GM12878 (cell line): ENCODE measurements around the gene GATA2.

Source experiments
- REST ChIP-seq: IDR thresholded peaks from 2 replicates; pipeline ENCODE4 v1.6.1; 2012; ENCODE audit warnings: mild to moderate bottlenecking, low read depth, low read length
- SREBF2 ChIP-seq: IDR thresholded peaks from 2 replicates; pipeline ENCODE4 v1.6.1; 2012; ENCODE audit warnings: mild to moderate bottlenecking, low read length
- TF ChIP-seq, protein P1 (sequence below): IDR thresholded peaks from 2 replicates; pipeline ENCODE4 v1.6.1; 2012; ENCODE audit warnings: improper control_type of control experiment, low read depth, low read length; ENCODE audit not compliant: insufficient replicate concordance
- TF ChIP-seq, protein P2 (sequence below), 3 experiments: IDR thresholded peaks in 2 of 3; conservative IDR thresholded peaks in 1 of 3; 2 replicates each; pipeline ENCODE4 v1.5.1; 2011; ENCODE audit warnings: low read depth in 3 of 3, low read length in 3 of 3, mild to moderate bottlenecking in 3 of 3, control low read depth in 2 of 3, moderate library complexity in 2 of 3, inconsistent platforms in 1 of 3, mixed read lengths in 1 of 3; ENCODE audit not compliant: control insufficient read depth in 2 of 3, insufficient read depth in 1 of 3; ENCODE audit errors: extremely low read depth in 1 of 3

DNA sequence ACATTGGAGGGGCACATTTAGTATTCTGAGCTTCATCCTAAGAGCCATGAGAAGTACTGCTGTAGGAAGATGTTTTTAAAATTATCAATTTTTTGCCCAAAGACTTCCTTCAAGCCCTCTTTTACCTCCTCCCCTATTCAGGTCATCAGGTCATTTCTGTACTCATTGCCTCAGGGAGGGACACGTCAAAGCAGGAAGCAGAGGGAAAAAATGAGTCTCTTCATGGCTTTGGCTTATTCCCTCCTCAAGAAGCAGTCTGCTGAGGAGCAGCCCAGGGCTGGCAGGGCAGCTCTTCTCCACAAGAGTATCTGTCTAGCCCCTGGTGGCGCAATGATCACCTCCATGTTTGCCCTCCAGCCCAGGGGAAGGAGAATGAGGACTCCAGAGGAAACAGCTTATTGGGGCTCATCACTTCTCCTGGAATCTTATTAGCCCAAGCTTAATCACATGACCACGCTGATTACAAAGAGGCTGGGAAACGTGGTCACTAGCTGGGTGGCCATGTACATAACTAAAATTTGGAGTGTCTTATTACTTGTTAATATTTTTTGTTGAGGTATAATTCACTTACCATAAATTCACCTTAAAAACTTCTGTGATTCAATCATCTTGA is 44.2 kb upstream of the GATA2 start:
- TF ChIP-seq, protein P1, sequence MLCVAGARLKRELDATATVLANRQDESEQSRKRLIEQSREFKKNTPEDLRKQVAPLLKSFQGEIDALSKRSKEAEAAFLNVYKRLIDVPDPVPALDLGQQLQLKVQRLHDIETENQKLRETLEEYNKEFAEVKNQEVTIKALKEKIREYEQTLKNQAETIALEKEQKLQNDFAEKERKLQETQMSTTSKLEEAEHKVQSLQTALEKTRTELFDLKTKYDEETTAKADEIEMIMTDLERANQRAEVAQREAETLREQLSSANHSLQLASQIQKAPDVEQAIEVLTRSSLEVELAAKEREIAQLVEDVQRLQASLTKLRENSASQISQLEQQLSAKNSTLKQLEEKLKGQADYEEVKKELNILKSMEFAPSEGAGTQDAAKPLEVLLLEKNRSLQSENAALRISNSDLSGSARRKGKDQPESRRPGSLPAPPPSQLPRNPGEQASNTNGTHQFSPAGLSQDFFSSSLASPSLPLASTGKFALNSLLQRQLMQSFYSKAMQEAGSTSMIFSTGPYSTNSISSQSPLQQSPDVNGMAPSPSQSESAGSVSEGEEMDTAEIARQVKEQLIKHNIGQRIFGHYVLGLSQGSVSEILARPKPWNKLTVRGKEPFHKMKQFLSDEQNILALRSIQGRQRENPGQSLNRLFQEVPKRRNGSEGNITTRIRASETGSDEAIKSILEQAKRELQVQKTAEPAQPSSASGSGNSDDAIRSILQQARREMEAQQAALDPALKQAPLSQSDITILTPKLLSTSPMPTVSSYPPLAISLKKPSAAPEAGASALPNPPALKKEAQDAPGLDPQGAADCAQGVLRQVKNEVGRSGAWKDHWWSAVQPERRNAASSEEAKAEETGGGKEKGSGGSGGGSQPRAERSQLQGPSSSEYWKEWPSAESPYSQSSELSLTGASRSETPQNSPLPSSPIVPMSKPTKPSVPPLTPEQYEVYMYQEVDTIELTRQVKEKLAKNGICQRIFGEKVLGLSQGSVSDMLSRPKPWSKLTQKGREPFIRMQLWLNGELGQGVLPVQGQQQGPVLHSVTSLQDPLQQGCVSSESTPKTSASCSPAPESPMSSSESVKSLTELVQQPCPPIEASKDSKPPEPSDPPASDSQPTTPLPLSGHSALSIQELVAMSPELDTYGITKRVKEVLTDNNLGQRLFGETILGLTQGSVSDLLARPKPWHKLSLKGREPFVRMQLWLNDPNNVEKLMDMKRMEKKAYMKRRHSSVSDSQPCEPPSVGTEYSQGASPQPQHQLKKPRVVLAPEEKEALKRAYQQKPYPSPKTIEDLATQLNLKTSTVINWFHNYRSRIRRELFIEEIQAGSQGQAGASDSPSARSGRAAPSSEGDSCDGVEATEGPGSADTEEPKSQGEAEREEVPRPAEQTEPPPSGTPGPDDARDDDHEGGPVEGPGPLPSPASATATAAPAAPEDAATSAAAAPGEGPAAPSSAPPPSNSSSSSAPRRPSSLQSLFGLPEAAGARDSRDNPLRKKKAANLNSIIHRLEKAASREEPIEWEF: no peak
- TF ChIP-seq, protein P2, sequence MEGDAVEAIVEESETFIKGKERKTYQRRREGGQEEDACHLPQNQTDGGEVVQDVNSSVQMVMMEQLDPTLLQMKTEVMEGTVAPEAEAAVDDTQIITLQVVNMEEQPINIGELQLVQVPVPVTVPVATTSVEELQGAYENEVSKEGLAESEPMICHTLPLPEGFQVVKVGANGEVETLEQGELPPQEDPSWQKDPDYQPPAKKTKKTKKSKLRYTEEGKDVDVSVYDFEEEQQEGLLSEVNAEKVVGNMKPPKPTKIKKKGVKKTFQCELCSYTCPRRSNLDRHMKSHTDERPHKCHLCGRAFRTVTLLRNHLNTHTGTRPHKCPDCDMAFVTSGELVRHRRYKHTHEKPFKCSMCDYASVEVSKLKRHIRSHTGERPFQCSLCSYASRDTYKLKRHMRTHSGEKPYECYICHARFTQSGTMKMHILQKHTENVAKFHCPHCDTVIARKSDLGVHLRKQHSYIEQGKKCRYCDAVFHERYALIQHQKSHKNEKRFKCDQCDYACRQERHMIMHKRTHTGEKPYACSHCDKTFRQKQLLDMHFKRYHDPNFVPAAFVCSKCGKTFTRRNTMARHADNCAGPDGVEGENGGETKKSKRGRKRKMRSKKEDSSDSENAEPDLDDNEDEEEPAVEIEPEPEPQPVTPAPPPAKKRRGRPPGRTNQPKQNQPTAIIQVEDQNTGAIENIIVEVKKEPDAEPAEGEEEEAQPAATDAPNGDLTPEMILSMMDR (IDR thresholded peaks at IDR 0.05 in 2 of 3, conservative IDR thresholded peaks at IDR 0.05 in 1 of 3; ENCODE audit: control insufficient read depth in 2 of 3, extremely low read depth in 1 of 3, insufficient read depth in 1 of 3, low read depth in 3 of 3, low read length in 3 of 3): no peak
- TF ChIP-seq SREBF2 (no peak), REST (no peak)
